GM18508 (cell line): ENCODE results near the gene POLR1H.
"Not testable (repeated sequence)": the region's sequence is repeated elsewhere in the genome, so short reads cannot be mapped to it uniquely, and the experiment has no call there.

ENCODE experiments used
- ATAC-seq: cut with Tn5 transposase; IDR thresholded peaks from one replicate; pipeline ENCODE4 v1.9.1; 2021; ENCODE audit warnings: moderate number of reproducible peaks; ENCODE audit not compliant: insufficient read depth, unreplicated experiment

The POLR1H gene, protein sequence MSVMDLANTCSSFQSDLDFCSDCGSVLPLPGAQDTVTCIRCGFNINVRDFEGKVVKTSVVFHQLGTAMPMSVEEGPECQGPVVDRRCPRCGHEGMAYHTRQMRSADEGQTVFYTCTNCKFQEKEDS

GRCh38 chr6:30061092-30061857 is at the start of gene POLR1H:
TSS of gene POLR1H (plus strand) at chr6:30061265. CDS start at chr6:30061525, 260 bp downstream.
- no peak for ATAC-seq

GRCh38 chr6:30013291-30013922 is 47.7 kb upstream of the POLR1H start:
- no peak for ATAC-seq

DNA sequence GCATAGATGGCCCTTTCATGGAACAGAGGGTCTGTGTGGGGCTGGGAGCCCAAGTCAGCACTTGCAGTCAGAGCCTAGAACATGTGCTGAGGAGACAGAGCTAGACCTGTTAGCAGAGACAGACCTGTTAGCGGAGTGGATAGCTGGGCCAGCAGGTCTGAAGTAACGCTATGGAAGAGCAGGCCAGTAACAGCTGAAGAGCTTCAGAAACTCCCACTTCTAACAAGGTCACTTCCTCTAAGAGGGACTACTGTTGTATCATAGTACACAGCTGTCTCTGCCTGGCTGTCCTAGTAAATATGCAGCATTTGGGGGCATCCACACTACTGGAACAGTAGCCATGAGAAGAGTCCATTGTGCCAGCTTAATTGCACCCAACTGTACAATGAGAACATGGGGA is 41.2 kb upstream of the POLR1H start:
- ATAC-seq, result no peak

DNA sequence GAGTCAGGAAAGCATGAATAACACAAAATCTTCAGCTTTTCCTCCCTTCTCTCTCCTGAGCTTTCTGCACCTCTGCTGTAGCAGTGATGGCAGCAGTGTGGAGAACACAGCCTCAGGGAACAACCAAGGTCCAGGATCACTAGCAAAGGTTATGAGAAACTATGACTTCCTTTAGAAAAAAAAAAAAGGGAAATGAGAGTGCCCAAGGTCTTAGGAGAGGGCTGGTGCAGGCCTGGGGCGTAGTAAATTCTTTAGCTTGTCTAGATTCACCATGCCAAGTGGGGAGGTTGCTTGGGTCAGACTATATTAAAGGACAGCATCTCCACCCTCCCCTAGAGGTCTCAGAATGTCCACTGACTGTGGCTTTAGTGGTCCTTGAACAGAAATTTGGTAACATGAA is 40.4 kb upstream of the POLR1H start:
- ATAC-seq, result no peak

- no peak for ATAC-seq
These were observed 38.9 kb upstream of the POLR1H start for GRCh38 chr6:30022189-30022588.

GRCh38 chr6:30022712-30023111 is 38.4 kb upstream of the POLR1H start:
- not testable (repeated sequence) for ATAC-seq

GRCh38 chr6:30025186-30025585 is 35.9 kb upstream of the POLR1H start:
- no peak for ATAC-seq

- ATAC-seq, result no peak
These were observed 31.5 kb upstream of the POLR1H start for GRCh38 chr6:30029588-30029987.

DNA sequence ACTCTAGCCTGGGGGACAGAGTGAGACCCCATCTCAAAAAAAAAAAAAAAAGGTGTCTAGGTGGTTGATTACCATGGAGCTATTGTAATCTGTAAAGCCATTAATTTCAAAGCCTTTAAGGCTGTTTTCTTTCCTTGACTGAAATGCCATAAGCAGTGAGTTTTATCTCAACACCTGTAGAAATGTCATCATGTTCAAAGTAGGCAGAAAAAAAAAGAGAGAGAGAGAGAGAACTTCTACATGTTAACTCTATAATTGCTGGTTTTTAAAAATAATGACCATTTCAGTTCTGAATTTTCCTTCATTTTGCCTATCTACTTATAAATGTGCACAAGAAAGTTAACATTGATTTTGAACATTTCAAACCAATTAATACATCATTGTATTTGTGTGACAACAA is 29.7 kb upstream of the POLR1H start:
- no peak for ATAC-seq

- ATAC-seq, result not testable (repeated sequence)
These were observed 27.6 kb upstream of the POLR1H start for GRCh38 chr6:30033440-30033839.

GRCh38 chr6:30035784-30036183 is 25.3 kb upstream of the POLR1H start:
- no peak for ATAC-seq

- ATAC-seq, result no peak
These were observed 23.8 kb upstream of the POLR1H start for GRCh38 chr6:30037182-30037788.

DNA sequence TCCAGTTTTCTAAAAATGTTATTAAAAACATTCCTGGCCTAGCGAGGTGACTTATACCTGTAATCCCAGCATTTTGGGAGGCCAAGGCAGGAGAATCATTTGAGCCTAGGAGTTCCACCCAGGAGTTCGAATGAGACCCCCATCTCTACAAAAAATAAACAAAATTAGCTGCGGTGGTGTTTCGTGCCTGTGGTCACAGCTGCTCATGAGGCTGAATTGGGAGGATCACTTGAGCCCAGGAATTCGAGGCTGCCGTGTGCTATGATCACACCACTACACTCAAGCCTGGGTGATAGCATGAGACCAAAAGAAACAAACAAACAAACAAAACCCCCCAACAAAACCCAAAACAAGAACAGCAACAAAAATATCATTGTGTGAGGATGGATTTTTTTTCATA is 19.8 kb upstream of the POLR1H start:
- no peak for ATAC-seq

GRCh38 chr6:30041821-30042220 is 19.2 kb upstream of the POLR1H start:
- no peak for ATAC-seq

DNA sequence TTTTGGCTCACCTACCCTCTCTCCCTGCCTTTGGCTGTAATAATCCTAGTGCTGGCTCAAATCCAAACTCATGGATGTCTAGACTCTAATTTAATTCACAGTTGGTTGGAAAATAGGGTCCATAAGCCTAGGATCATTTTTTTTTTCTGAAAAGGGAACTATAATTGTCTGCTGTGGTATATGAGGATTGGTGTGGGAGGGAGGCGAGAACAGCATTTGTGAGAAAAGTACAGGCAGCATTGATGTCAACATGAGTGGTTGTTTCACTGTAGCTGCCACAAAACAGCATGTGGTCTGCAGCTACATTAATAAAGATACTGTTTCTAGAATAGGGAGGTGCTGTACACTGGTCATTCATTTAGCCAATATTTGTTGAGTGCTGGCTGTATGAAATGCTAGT is 18.6 kb upstream of the POLR1H start:
- no peak for ATAC-seq

GRCh38 chr6:30042914-30043313 is 18.2 kb upstream of the POLR1H start:
- no peak for ATAC-seq

- ATAC-seq, result no peak
These were observed 17.3 kb upstream of the POLR1H start for GRCh38 chr6:30043744-30044143.

DNA sequence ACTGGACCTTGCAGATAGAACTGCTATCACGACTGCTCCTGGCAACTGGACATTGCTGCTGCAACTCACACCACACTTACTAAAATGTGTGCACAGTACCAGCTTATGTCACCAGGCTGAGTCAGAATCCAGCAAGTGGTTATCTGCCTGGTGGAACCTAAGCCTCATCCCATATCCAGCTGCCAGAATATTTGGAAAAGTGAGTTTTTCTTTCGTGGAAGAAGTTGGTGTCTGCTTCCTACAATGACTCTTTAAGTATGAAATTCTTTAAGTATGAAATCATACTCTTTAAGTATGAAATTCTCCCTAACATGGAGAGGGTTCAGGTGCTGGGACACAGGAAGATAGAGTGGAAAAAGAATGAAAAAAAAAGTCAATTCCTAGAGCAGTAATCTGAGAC is 16.4 kb upstream of the POLR1H start:
- ATAC-seq, result no peak

- ATAC-seq, result no peak
These were observed 13.8 kb upstream of the POLR1H start for GRCh38 chr6:30047220-30047619.

- ATAC-seq, result no peak
These were observed 7.4 kb upstream of the POLR1H start for GRCh38 chr6:30053682-30054081.

DNA sequence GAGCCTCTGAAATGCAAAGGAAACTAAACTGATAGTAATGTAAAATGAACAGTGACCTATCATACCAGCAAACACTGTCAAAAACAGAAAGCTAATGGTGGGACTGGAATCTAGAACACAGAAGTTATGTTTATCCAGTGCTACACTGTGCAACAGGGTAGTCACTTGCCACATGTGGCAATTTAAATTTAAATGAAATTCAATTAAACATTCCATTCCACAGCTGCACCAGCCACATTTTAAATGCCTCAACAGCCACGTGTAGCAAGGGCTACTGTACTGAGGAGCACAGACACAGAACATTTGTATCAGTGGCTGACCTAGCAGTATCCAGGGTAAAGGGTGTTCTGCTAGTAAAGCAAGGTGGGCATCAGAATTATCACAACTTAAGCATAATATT is 5.6 kb upstream of the POLR1H start:
- ATAC-seq, result no peak
